ENCODE results near the gene IPMK. TPM values are rescaled to one million over a fixed set of nuclear protein-coding genes. Genes with fewer than 3 reads are reported as not detected.

Gene IPMK
- total RNA-seq (ENCODE audit: low replicate concordance), result 2.6 and 3.8 TPM in 2 replicates

GRCh38 chr10:58267713-58268453 lies at the start of gene IPMK:
TSS of gene IPMK (minus strand) at chr10:58267894. CDS start at chr10:58267611, 283 bp downstream.

DNA sequence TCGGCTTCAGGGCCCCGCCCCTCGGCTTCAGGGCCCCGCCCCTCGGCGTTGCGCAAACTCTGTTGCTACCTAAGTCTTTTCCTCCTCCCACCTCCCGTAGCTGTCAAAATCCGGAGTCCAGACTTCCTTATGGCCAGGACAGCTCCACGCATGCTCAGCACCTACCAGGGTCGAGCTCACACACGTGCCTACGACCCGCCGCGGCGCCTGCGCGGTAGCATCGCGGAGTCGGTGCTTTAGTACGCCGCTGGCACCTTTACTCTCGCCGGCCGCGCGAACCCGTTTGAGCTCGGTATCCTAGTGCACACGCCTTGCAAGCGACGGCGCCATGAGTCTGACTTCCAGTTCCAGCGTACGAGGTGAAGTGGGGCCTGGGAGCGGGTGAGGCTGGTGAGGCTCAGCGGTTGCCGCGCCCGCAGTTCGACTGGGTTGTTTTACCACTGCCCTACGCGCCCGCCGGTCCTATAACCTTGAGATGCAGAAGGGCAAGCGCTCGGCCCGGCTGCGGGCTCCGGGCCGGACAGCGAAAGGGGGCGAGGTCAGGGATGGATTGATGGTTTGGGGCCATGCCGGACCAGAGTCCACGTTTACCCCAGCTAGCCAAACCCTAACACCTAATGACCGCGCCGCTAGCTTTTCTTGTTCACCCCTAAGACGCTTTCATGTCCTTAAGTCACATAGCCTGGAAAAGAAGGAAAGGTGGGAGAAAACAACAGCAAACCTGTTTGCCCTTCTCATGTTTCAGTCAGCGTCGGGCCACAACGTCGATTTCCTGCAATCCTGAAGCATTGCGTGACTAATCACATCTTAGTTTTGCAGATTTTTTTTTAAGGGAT lies 1.5 kb upstream of the IPMK start, which contains the start of gene CISD1:
Gene CISD1 (plus strand): TSS at position 217 of the 836 bp plus-strand sequence. CDS start 112 bp downstream, at position 329.

Other genes with a start within 250 kb of the IPMK start
- 21.5 and 25.6 TPM in 2 replicates for gene CISD1, start 1.3 kb upstream of the IPMK start, total RNA-seq (ENCODE audit: low replicate concordance)
- 7.1 and 7.3 TPM in 2 replicates for gene UBE2D1, start 67.1 kb upstream of the IPMK start, total RNA-seq (ENCODE audit: low replicate concordance)
- 11.7 and 21.0 TPM in 2 replicates for gene TFAM, start 117.5 kb upstream of the IPMK start, total RNA-seq (ENCODE audit: low replicate concordance)
- 91.9 and 102 TPM in 2 replicates for gene BICC1, start 245.0 kb upstream of the IPMK start, total RNA-seq (ENCODE audit: low replicate concordance)